ENCODE results near the gene RASA2.

DNA sequence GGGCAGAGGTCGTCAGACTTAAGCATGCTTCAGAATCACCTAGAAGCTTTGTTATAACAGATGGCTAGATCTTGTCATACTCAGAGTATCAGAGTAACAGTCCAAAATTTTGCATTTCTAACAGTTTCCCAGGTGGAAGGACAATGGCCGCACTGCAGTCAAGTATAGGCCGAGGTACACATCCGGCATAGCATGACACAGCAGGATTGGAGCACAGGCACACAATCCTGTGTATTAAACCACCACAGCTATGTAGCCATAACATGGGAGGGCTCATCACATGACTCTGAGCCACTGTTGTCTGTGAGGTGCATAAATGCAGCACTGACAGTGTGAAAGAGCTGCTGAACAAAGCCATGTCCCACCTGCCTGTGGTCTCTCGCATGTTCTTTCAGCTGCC, 165.5 kb downstream of the RASA2 start:
- TF ChIP-seq CTCF (conservative IDR thresholded peaks at IDR 0.05; ENCODE audit: low read length) (no peak), EZH2phosphoT487 (IDR thresholded peaks at IDR 0.05; ENCODE audit: borderline replicate concordance) (no peak)
